Activated T-cell treated with anti-CD3 and anti-CD28 coated beads for 1 hour (primary cell): ENCODE results near the gene TEX50.
"Not testable (repeated sequence)": the region's sequence is repeated elsewhere in the genome, so short reads cannot be mapped to it uniquely, and the experiment has no call there.

Source experiments
- DNase-seq: peaks from one replicate; pipeline ENCODE4 v3.0.0-alpha.2; 2020; ENCODE audit warnings: low read depth

The TEX50 gene, protein sequence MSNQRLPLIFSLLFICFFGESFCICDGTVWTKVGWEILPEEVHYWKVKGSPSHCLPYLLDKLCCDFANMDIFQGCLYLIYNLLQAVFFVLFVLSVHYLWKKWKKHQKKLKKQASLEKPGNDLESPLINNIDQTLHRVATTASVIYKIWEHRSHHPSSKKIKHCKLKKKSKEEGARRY

DNA sequence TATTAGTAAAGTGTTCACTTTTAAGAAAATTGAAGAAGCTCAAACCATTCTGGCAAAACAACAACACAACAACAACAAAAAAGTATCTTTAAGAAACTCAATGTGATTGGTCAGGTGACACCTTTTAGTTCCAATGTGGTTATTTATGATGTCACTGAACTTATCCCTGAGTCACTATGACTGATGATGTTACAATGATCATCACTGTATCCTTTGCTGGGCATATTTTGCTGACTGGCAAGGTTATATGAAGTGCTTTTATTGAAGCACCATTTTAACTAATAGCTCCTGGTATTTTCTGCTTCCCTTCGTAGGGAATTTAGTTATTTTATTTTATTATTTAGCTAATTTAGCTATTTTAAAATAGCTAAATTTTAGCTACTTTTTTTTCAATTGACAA lies at the start of gene TEX50:
TSS of gene TEX50 (plus strand) at position 223 of the 400 bp plus-strand sequence. CDS start 184 bp downstream, outside the sequence.
- DNase-seq, result no peak

DNA sequence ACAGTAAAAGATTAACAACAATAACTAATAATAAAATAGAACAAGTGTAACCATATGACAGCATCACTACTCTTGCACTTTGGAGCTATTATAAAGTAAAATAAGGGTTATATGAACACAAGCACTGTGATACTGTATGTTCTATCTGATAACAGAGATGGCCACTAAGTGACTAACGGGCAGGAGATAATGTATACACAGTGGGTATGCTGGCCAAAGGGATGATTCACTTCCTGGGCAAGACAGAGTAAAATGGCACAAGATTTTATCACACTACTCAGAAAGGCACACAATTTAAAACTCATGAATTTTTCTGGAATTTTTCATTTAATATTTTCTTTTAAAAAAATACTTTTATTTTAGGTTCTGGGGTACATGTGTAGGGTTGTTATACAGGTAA lies 44.6 kb upstream of the TEX50 start:
- DNase-seq, result no peak

GRCh38 chr1:173591138-173591537 lies 44.0 kb upstream of the TEX50 start:
- DNase-seq, result not testable (repeated sequence)

DNA sequence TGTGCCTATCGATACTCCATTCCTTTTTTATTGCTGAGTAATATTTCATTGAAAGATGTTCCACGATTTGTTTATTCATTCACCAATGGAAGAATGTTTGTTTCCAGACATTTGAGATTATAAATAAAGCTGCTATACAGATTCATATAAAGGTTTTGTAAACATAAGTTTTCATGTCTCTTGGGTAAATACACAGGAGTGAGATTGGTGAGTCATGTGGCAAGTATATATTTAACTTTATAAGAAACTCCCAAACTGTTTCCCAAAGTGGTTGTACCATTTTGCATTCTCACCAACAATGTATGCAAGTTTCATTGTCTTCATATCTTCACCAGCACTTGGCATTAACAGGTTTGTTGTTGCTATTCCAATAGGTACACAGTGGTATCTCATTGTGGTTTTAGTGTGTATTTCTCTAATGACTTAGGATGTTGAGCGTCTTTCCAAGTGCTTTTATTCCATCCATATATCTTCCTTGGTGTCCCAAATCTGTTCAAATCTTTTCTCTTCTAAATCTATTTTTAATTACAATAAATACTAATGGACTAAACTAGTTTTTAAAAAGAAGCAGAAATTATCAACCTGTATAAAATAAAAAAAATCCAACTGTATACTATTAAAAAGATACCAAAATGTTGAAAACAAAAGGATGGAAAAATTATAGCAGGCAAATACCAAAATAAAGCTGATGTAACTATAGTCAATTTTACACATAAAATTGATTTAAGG lies 38.9 kb upstream of the TEX50 start:
- no peak for DNase-seq

DNA sequence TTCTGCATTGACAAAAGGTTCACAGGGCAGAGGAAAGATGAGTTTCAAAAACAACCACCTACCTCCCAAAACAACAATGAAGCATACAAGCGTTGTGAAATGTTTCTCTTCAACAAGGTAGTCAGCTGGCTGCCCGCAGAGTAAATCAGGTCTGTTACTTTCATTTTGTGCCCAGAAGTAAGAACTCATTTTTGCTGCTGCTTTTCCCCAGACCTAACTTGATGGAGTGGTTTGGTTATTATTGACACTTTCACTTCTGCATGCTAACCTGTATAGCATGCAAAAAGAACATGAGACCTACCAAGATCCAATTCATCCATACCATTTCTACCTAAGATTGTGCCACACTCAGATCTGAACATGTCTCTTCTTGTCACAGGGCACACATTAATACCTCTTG lies 33.5 kb upstream of the TEX50 start:
- DNase-seq, result no peak

- no peak for DNase-seq
These were observed 32.0 kb upstream of the TEX50 start, which contains the start of gene SLC9C2 for GRCh38 chr1:173603056-173603591. TSS of gene SLC9C2 (minus strand) at chr1:173603072. CDS start at chr1:173601776, 1,296 bp downstream.

DNA sequence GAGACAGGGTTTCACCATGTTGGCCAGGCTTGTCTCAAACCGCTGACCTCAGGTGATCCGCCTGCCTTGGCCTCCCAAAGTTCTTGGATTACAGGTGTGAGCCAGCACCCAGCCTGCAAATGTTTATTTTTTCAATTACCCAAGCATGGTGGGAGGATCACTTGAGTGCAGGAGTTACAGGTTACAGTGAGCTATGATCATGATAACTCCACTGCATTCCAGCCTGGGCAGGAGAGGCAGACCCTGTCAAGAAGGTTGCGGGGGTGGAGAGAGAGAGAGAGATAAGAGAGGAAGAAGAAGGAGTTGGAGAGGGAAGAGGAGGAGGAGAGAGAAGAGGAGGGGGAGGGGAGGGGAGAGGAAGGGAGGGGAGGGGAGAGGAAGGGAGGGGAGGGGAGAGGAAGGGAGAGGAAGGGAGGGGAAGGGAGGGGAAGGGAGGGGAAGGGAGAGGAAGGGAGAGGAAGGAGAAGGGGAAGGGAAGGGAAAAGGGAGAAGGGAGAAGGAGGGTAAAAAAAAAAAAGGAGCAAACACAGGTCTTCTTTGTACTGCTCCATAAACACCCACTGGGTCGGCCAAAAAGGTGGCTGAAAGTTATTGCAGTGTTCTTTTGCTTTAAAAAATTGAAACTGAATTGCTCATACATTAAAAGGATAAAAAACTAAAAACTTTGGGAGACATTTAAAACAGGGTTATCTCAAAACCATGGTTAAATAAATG lies 26.5 kb upstream of the TEX50 start:
- no peak for DNase-seq

DNA sequence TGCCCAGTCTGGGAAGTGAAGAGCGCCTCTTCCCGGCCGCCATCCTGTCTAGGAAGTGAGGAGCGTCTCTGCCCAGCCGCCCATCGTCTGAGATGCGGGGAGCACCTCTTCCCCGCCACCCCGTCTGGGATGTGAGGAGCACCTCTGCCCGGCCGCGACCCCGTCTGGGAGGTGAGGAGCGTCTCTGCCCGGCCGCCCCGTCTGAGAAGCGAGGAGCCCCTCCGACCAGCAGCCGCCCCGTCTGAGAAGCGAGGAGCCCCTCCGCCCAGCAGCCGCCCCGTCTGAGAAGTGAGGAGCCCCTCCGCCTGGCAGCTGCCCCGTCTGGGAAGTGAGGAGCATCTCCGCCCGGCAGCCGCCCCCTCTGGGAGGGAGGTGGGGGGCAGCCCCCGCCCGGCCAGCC lies 22.1 kb upstream of the TEX50 start:
- DNase-seq, result not testable (repeated sequence)

DNA sequence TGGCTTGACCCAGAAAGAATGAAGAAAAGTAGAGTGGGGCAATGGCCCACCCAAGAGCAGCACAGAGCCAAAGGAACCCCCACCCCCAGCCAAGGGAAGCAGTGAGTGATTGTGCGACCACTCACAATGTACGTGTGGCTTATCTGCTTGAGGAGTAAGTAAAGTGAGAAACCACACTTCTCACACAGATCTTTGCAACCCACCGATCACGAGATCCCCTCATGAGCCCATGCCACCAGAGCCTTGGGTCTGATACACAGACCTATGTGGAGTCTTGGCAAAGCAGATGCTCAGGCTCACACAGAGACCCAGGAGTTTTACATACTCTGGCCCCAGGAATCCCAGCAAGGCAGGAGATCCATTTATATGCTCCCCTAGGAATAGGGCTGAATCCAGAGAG lies 18.3 kb upstream of the TEX50 start:
- no peak for DNase-seq

DNA sequence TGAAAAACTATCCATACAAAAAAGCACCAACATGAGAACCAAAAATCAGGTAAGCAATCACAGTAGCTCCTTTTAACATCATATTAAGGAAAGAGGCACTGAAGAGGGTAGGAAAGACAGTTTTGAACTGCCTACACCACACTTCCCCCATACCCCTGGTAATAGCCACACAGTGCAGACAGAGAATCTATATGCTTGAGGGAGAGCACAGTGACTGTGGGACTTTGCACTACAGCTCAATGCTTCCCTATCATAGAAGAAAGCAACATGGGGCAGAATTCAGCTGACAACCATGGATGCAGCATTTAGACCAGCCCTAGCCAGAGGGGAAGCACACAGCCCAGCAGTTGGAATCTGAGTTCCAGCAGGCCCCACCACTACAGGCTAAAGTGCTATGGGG lies 7.9 kb upstream of the TEX50 start:
- DNase-seq, result no peak

DNA sequence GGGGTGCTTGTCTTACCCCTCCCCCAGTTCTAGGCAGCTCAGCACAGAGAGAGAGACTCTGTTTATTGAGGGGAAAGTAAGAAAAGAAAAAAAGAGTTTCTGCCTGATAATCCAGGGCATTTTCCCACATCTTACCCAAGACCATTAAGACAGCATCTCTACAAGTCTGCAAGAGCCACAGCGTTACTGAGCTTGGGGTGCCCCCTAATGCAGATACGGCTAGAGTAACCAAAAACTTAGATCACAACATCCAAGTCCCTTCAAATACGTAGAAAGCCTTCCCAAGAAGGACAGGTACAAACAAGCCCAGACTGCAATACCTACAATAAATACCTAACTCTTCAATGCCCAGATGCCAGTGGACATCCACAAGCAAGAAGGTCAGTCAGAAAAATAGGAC lies 6.2 kb upstream of the TEX50 start:
- DNase-seq, result no peak

GRCh38 chr1:173637236-173638042 lies 2.3 kb downstream of the TEX50 start:
- DNase-seq, result not testable (repeated sequence)

GRCh38 chr1:173638043-173639021 lies 3.2 kb downstream of the TEX50 start:
- DNase-seq, result no peak

DNA sequence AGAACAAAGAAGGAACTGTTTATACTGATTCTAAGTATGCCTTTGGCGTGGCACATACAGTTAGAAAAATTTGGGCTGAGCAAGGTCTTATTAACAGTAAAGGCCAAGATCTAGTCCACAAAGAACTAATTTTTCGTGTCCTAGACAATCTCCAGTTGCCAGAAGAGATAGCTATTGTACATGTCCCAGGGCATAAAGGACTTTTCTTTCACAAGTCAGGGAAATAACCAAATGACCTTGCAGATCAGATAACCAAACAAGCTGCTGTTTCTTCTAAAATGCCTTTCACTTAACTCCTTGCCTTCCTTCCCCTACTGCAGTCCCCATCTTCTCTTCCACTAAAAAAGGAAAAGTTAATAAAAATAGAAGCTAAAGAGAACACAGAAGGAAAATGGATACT lies 4.0 kb downstream of the TEX50 start:
- no peak for DNase-seq

GRCh38 chr1:173642450-173643139 lies 7.5 kb downstream of the TEX50 start:
- DNase-seq, result not testable (repeated sequence)

DNA sequence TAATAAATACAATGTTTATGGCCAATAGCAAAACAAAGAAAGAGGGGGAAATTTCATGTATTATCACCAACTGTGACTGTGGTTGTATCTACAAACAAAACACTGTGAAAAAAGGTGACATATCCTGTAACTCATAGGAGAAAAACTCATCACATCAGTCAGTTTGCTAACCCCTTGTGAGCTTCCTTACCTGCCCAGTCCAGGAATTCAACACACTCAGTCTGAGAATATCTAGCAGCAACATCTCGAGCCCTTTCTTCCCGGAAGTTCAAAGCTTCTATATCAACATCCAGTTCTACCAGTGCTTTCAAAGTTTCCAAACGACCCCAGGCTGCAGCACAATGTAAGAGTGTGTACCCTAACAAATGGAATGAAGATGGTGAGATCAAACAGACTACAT lies 11.5 kb downstream of the TEX50 start:
- DNase-seq, result no peak

- DNase-seq, result no peak
These were observed 13.9 kb downstream of the TEX50 start for GRCh38 chr1:173648880-173649605.

DNA sequence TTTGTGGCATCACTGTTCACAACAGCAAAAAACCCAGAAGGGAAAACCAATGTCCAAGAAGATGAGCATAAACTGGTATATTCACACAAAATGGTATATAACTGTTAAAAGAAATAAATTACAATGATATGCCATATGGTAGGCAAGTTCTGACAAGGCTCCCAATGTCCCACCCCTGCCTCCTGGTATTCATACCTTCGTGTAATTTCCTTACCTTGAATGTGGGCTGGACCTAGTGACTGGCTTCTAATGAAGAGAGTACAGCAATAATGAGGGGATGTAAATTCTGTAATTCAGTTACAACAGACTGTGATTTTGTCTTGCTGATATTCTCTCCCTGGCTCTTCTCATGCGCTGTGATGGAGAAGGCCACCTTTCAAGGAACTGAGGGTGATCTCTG lies 25.2 kb downstream of the TEX50 start:
- DNase-seq, result no peak

DNA sequence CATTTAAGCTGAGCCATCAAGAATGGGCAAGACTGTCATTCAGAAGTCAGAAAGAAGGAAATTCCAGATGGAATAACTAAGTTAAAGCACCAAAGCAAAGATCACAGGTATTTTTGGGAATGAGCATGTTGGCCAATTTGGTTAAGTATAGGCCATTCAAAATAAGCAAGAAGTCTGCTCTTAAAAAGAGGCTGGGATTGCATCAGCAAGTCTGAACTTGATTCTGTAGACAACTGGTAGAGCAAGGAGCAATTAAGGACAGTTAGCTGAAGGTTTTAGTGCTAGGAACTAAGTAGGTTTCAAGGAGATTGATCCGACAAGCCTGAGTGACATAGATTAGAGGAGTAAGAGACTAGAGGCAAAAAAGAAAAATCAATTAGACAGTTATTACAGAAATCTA lies 26.1 kb downstream of the TEX50 start:
- no peak for DNase-seq
